CD4-positive, alpha-beta T cell treated with Interleukin-6 for 4 hours (primary cell): ENCODE measurements around the gene STYXL1.
"Not testable (repeated sequence)": the region's sequence is repeated elsewhere in the genome, so short reads cannot be mapped to it uniquely, and the experiment has no call there.

Source experiments
- DNase-seq: peaks from one replicate; pipeline ENCODE4 v3.0.0-alpha.2; 2020; ENCODE audit warnings: mixed read lengths

STYXL1 gene

GRCh38 chr7:76023002-76023401 lies 24.8 kb downstream of the STYXL1 start:
- no peak for DNase-seq

DNA sequence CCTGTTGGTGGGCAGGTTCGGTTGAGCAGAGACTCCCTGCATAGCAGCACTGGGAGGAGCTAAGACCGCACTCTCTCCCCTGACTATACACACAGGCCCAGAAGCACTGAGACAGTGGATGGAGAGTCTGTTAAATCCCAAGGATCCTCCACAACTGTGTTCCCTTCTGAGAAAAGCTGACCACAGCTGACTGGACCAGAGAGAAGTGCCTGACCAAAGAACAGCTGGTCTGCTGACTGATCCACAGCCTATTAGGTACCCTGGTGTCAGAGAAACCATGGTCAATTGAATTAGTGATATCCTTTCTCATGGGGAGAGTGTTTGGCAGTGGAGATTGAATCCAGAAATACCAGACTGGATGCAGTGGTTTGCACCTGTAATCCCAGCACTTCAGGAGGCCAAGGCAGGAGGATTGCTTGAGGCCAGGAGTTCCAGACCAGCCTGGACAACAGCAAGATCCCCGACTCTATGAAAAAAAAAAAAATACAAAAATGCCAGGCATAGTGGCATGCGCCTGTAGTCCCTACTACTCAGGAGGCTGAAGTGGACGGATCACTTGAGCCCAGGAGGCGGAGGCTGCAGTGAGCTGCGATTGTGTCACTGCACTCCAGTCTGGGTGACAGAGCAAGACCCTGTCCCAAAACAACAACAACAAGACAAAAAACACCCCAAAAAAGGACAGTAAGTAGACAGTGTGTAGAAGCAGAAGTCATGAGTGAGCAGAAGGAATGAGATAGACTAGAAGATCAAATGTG lies 25.6 kb downstream of the STYXL1 start:
- no peak for DNase-seq

DNA sequence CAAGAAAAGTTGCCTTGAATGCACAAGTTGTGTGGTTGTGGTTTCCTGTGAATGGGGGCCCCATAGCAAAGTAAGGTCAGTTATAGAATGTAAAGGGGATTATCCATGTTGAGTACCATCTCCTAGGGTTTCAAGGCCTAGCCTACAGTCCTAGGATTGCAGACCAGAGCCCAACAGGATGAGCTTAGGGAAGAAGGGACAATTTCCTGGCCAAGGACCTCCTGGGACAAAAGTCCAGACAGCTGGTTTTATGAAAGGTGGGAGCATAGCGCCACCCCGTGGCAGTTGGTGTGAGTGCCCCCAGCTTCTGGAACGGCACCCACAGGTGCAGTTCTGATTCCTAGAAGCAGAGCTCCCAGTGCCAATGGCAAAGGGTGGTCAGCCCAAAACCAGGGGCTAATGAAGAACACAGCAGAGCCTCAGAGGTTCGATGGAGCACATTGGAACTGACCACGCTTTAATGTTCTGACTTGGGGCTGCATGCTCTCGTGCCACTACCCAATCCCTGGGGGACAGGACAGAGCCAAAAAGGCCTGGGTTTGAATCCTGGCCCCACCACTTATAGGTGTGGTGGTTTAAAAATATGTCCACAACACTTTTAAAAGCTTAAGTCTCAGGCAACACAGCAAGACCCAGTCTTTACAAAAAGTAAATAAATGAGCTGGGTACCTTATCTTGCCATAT lies 27.6 kb downstream of the STYXL1 start:
- DNase-seq = peak; percentile 82

- DNase-seq = not testable (repeated sequence)
Observed at GRCh38 chr7:76018520-76018919, 29.3 kb downstream of the STYXL1 start.

GRCh38 chr7:76016191-76016947 lies 31.4 kb downstream of the STYXL1 start:
- no peak for DNase-seq

DNA sequence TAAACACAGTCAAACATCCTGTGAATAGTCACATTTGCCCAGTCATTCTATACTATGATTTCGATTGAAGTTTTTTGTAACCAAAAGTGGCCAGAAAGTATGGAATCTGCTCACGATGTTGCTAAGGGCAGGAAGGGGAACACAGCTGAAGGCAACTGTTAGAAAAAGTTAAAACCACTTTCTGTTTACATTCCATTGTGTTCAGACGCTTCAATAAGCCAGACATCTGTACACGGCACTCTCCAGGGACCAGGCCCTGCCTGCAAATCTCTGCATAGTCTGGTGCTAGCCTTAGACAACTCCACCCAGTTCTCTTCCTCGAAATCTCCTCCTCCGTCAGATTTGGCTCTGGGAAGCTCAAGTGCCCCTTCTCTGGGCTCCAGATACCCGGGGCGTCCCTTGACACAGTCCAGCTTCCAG lies 36.3 kb downstream of the STYXL1 start:
- no peak for DNase-seq

DNA sequence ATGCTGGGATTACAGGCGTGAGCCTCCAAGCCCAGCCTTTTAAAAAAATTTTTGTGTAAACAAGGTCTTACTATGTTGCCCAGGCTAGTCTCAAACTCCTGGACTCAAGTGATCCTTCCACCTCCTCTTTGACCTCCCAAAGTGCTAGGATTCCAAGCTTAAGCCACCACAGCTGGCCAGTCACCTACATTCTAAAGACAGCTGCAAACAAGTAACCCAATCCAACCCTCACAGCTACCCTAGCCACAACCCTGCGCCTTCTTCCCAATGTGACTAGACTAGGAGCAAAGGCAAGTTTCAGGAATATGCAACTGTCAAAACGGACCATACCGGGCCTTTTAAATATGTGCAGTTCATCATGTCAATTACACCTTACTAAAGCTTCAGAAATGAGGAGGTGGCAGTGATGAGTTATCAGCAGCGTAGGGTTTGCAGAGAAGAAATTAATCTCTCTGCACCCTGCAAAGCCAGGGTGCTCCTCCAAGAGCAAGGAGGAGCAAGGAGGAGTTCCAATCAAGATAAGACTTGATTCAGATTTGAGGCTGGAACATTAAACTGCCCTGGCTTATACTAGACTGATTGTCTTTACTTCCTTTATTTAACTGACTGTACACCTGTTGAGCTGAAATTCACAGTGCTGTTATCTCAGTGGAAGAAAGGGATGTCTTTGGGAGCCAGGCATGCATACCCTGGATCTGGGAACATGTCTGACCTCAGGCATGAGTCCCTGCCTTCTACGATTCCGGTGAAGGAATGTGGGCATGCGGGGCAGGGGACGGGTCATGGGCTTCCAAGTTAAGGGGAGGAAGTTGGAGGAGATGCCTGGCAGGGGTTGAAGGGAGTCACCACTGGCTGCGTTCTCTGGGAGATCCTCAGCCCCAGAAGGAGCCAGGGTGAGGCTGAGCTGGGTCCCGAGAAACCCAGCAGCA lies 37.9 kb downstream of the STYXL1 start:
- no peak for DNase-seq

DNA sequence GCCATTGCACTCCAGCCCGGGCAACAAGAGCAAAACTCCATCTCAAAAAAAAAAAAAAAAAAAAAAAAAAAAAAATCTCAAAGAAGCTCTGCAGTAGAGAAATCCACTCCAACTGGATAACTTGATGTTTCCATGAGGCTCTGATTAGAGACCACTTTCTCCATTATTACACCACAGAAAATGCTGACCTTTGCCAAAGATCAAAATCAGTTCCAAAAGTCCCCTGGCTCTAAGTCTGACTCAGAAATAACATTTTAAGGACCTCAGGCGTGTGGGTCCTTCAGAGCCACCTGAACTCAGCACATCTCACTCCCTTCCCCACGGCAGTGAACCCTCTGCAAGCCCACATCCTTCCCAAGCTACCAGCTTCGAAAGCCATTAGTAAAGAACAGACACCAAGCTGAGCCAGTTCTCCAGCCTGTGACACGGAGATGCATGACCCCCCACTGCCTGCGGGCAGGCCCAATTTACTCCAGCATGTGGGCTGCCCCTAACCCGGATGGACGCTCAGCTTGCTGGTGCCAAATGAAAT lies 39.6 kb downstream of the STYXL1 start:
- no peak for DNase-seq

- DNase-seq = not testable (repeated sequence)
Observed at GRCh38 chr7:76005004-76005403, 42.8 kb downstream of the STYXL1 start.

DNA sequence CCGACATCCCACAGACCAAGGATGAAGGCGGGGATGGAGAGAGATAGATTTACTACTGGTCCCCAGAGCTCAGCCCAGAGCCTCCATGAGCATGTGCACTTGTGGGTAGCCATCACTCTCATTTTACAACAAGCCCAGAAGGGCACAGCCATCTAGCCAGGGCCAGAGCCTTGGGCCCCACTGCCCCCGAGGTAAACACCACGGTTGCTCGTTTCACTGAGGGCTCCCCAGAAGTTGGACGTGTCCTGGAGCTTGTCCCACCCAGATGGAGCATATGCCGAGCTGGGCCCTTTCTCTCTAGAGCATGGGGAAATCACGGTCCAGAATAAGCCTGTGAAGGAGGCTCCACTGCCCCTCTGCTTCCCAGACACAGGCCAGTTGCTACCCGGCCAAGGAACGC lies 44.4 kb downstream of the STYXL1 start:
- no peak for DNase-seq

GRCh38 chr7:76002822-76003221 lies 45.0 kb downstream of the STYXL1 start:
- DNase-seq = no peak

DNA sequence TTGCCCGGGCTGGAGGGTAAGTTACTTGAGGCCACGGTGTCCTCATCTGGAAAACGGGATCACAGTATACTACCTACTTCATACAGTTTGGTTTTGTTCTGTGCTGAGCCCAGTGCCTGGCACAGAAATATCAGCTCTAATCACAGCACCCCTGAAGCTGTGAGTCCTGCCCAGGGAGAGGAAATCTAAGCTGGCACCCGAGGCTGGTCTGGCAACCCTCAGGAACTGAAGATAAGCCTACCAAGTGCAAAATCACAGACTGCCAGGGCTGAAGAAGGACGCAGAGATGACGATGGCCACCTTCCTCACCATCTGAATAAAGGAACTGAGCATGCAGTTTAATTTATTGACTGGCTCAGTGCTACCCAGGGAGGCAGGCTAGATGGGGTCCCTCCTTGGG lies 45.7 kb downstream of the STYXL1 start:
- no peak for DNase-seq

DNA sequence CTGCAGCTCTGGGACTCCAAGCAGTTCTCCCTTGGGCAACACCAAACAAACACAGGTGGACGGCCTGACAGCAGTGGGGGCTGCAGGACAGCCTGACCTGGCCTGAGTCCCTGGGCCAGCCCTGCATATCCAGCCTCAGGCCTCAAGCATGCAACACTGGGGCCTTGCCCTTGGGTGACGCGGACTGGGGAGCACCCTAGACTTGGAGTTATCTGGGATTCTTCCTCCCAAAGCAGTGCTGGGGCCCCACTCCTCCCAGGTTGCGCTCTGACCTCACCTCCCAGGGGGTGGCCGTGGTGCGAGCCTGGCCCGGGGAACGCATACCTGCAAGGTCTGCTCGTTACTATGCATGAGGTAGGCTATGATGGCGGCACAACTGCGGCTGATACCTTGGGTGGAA lies 47.2 kb downstream of the STYXL1 start:
- no peak for DNase-seq

GRCh38 chr7:75998038-75998437 lies 49.8 kb downstream of the STYXL1 start:
- no peak for DNase-seq

DNA sequence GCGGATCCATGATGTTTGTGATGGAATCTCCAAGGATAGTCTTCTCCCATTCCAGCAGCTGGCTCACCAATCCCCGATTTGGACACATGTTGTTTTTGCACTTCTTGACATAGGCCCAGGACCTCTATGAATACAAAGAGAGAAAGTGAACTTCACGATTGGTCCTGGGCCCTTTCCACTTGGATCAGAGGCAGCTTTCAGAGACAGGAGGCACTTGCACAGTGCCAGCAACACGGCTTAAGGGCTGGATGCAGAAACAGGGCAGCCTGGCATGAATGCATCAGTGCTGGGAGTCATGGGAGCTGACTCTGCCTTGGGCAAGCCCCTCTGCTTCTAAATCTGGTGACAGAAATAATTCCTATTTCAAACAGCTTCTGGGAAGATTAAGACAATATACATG lies 51.3 kb downstream of the STYXL1 start:
- no peak for DNase-seq

DNA sequence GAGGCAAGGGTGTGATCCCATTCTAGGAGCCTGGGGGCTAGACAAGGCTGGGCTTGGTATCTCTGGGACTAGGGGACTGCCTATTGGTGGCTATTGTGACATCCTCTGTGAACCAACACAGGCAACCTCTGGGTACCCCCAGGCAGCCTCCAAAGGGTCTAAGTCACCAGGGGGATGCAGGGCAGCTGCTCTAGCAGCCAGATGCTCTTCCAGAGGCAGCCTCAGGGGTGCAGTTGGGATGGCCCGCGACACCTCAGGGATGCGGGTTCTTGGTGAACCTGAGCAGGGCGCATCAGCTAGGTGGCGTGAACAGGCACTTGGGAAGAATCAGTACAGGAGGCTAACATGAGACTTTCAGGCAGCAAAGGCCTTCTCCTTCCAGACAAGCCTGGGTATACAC lies 51.8 kb downstream of the STYXL1 start:
- no peak for DNase-seq

- DNase-seq = no peak
Observed at GRCh38 chr7:75995052-75995471, 52.7 kb downstream of the STYXL1 start.

DNA sequence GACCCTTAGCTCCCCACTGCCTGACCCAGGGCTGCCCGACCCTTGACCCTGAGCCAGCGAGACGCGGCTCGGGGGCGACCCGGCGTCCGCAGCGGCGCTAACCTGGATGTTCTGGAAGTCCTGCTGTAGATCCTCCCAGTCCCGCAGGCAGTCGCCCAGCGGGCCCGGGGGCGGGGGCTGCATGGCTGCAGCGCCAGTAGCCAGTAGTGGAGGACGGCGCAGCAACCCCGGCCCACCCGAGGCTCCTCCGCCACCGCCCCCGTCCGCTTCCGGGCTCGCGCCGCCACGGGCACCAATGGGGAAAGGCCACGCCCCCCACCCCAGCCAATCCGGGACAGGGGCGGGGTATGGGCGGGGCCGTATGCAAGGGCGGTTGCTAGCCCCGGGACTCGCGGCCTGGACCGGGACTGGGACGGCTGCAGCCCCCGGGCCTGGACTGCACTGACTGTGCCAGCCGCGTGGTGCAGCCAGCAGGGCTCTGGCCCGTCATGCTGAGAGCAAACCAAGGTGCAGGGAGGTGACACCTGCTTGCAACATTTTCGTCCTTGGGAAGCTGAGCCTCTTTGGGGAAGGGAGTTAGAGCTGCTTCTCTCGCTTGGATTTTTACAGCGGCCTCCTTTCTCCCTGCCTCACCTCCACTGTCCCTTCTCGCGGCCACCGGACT lies 53.3 kb downstream of the STYXL1 start, which contains the start of gene TMEM120A:
Gene TMEM120A, minus strand, starts transcription at position 208 of the 664 bp plus-strand sequence. Its CDS starts 25 bp downstream, at position 183.
- peak; percentile 97 for DNase-seq

DNA sequence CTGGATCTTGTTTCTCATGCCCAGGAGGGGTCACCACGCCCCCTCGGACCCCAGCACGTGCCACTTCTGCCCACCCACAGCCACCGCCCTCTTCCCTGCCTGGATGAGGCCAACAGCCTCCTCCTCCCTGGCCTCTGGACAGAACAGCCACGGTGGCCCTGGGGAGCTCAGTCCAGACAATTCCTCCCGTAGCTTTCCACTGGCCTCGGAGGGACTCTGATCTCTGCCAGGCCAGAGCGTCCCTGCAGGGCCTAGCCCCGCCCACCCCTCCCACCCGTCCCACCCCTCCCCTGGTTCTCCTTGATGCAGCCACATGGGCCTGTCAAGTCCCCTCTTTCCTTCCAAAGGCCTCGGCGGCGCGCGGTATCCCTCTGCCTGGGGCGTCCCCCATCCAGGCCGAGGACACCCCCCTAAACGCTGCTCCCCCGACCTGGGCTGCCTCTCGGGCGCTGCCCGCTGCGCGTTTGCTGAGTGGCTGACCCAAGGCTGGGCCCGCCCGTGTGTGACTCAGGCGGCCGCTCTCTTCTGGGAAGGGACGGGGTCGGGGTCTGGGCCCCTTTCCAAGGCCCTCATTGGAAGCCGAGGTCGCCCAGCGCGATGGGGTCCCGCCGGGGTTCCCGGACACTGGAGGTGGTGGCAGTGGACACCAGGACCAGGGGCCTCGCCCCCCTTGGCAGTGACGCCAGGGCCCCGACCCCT lies 54.0 kb downstream of the STYXL1 start:
- DNase-seq = peak; percentile 26

DNA sequence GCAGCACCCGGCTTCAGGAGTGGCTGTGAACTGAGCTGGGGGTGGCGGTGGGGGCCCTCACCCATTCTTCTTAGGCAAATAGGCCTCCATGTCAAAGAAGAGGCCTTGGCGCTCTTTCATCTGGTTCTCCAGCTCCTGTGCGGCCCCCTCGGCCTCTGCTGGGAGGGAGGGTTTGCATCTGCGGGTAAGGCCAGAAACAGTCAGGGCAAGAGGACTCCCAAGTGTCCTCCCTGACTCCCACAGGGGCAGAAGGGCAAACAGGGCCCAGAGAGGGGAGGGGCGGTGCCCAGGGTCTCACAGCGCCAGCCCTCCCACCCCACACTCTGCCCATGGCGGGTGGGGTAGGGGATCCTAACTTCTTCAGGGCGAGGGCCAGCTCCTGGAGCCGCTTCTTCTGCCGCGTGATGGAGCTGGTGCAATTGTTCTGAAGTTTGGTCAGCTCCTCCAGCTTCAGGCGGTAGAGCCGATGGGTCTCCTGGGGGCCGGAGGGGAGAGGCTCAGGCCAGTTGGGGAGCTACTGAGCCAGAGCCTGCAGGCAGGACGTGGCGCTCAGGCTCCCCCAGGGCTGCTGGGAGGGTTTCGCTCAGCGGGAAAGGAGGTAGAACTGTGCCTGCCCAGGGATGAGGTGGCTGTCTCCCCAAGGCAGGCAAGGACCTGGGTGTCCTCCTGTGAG lies 55.6 kb downstream of the STYXL1 start:
- DNase-seq = no peak
